NT2/D1 (cell line): ENCODE data around the gene AOAH.

Source experiments
- SUZ12 ChIP-seq: IDR thresholded peaks from 2 replicates; pipeline ENCODE4 v1.6.1; 2011; ENCODE audit not compliant: insufficient read length, insufficient read depth; ENCODE audit errors: extremely low read depth
- YY1 ChIP-seq: IDR thresholded peaks from 2 replicates; pipeline ENCODE4 v1.6.1; 2011; ENCODE audit not compliant: insufficient read length, insufficient read depth
- ZNF274 ChIP-seq: IDR thresholded peaks from 2 replicates; pipeline ENCODE4 v1.6.1; 2011; ENCODE audit warnings: mild to moderate bottlenecking, low read depth, low read length

DNA sequence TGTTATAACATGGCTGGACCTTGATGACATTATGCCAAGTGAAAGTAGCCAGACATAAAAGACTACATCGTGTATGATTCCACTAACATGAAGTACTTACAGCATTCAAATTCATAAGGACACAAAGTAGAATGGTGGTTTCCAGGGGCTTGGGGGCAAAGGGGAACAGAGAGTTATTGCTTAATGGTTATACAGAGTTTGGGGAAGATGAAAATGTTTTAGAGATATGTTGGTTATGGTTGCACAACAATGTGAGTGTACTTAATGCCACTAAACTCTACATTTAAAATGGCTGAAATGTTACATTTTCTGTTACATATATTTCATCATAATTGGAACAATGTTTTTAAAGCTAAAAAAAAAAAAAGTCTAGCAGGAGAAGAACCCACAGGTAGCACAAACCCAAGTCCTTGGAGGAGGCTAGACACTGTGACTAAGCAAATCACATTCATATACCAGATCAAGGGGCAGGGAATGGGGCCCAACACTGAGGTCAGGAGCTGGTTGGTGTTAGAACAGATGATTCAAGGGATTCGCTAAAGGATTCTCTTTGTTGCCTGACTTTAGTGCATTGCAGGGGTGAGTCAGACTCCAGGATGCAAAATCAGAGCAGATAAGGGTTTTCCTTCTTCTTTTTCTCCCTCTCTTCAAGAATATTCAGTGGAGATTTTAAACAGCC, 25.1 kb upstream of the AOAH start:
- TF ChIP-seq ZNF274 (no peak), YY1 (no peak), SUZ12 (no peak)
